Heart left ventricle (tissue), 13 donors: Measurements from ENCODE around the gene ATP9B.

ENCODE experiments used
- CTCF ChIP-seq, 12 donors: fragments of 200-600 bp; sonication (generic) in 4 of 12; IDR thresholded peaks; one replicate each; pipeline versions ENCODE4 v1.5.0 to v1.8.0; 2018 to 2022; ENCODE audit warnings: antibody characterized with exemption in 12 of 12, mild to moderate bottlenecking in 5 of 12
- POLR2A ChIP-seq, 2 donors: fragments of 450-650 bp; IDR thresholded peaks; one replicate each; pipeline ENCODE4 v1.6.1; 2017; ENCODE audit warnings: antibody characterized with exemption in 2 of 2, mild to moderate bottlenecking in 2 of 2, moderate library complexity in 2 of 2
- donor health status: ischemic (EF 13 %, LVEDD 7.1; RV severe dilation, severe dysfunction).
- donor health status: DM: no; HTN: yes; CAD: no.
- donor health status: DM: no; HTN: no; CAD: no.
- donor health status: ischemic (EF 25% LVEDD 6.9; RV normal size, moderate dysfunction).
- donor health status: ischemic (EF 25% LVEDD 5.7; RV mildly dilated, moderate dysfunction).
- donor health status: ischemic (EF 35%, LVEDD 5.7; RV mildly dilated, moderate dysfunction).
- donor health status: nonischemic (EF 11% LVEDD 7.7; RV severe dilation, severe dysfunction).
- donor health status: DM: yes; HTN: yes; CAD: no.
- donor health status: PGD.
- donor health status: ischemic (EF 29% LVEDD 5.4; RV normal size, mild dysfunction).
- donor health status: nonischemic (EF 23%, LVEDD 6.1; RV moderate dilation, normal function).

- TF ChIP-seq CTCF (IDR thresholded peaks at IDR 0.05) (no peak), POLR2A (IDR thresholded peaks at IDR 0.05) (no peak)
Observed at GRCh38 chr18:79217979-79218604, 148.9 kb downstream of the ATP9B start.
